ENCODE data around the gene ORM2. TPM values are rescaled to one million over a fixed set of nuclear protein-coding genes. Genes with fewer than 3 reads are reported as not detected.

Gene ORM2
- total RNA-seq, 1 donor from 2014 or later = not detected

DNA sequence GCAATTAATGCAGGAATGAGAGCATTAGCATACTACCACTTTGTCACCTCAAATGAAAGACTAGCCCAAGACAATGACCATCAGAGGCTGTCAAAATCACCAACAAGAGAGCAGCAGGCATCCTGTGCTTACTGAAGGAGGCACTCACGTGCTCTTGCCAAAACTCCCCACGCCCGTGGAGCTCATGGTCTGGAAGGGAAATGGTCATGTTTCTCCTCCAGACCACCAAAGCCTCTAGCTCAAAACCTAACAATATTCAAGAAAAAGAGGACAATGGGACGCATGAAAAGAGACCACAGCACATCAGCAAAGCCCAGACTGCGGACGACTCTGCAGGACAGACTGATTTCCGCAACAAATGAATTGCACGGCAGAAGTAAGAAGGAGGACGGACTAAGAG lies 45.3 kb downstream of the ORM2 start:
- H3K4me3 Mint-ChIP-seq = no peak overlapping the region
- Histone ChIP-seq H3K9me3 (ENCODE audit: low read depth) (no peaks in the 10 kb centered on the region), H3K27ac (no peak overlapping the region), H3K4me1 (peaks cover 18% of the 10 kb centered on the region), H2AFZ (replicated peaks) (no peak overlapping the region), H3K36me3 (no peaks in the 10 kb centered on the region), H4K20me1 (ENCODE audit: low read depth) (peaks cover 6% of the 10 kb centered on the region), H3K79me2 (ENCODE audit: low read depth) (no peaks in the 10 kb centered on the region), H3K4me2 (no peak overlapping the region), H3K27me3 (no peaks in the 10 kb centered on the region), H3K9ac (no peak overlapping the region), H3K4me3 (no peak overlapping the region), H3F3A (ENCODE audit: low read depth) (peaks cover 6% of the 10 kb centered on the region)
- peaks cover 11% of the 10 kb centered on the region for H3K36me3 Mint-ChIP-seq
- peaks cover 38% of the 10 kb centered on the region for H3K4me1 Mint-ChIP-seq
- H3K27me3 Mint-ChIP-seq (ENCODE audit: insufficient read depth, low read depth) = peaks cover 6% of the 10 kb centered on the region
- TF ChIP-seq EZH2phosphoT487 (IDR thresholded peaks at IDR 0.05) = no peak
- TF ChIP-seq, protein P1, sequence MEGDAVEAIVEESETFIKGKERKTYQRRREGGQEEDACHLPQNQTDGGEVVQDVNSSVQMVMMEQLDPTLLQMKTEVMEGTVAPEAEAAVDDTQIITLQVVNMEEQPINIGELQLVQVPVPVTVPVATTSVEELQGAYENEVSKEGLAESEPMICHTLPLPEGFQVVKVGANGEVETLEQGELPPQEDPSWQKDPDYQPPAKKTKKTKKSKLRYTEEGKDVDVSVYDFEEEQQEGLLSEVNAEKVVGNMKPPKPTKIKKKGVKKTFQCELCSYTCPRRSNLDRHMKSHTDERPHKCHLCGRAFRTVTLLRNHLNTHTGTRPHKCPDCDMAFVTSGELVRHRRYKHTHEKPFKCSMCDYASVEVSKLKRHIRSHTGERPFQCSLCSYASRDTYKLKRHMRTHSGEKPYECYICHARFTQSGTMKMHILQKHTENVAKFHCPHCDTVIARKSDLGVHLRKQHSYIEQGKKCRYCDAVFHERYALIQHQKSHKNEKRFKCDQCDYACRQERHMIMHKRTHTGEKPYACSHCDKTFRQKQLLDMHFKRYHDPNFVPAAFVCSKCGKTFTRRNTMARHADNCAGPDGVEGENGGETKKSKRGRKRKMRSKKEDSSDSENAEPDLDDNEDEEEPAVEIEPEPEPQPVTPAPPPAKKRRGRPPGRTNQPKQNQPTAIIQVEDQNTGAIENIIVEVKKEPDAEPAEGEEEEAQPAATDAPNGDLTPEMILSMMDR (IDR thresholded peaks at IDR 0.05) = no peak
- TF ChIP-seq EZH2 (IDR thresholded peaks at IDR 0.05) = no peak
- DNase-seq (ENCODE audit: low spot score) = no peak
- no peak overlapping the region for H3K27ac Mint-ChIP-seq
- H3K9me3 Mint-ChIP-seq = no peaks in the 10 kb centered on the region

DNA sequence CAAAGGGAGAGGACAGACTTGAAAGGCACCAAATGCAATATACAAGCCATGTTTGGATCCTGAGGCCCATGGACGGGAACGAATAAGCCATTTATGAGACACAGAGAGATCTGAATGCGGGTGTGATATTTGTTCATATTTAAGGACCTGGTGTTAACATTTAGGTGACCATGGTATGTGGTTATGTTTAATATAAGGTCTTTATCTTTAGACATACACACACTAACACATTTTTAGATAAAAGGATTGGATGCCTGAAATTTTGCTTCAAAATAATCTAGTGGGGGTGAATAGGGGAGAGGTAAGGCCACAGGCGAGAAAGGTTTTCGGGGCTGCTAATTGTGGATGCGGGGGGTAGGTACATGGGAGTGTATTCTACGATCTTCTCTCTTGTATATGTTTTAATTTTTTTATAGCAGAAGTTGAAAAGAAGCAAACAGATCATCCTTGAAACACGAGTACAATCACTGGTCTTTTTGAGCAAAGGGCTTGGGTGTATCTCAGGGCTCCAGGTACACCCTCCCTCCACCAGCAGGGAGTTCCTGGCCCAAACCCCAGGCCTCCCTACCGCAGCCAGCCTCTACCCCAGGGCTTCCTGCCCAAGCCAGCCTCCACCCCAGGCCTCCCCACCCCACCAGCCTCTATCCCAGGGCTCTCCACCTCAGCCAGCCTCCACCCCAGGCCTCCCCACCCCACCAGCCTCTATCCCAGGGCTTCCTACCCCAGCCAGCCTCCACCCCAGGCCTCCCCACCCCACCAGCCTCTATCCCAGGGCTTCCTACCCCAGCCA lies 45.9 kb downstream of the ORM2 start:
- TF ChIP-seq EZH2phosphoT487 (IDR thresholded peaks at IDR 0.05) (no peak), EZH2 (IDR thresholded peaks at IDR 0.05) (no peak)
- TF ChIP-seq, protein P1 (IDR thresholded peaks at IDR 0.05) = no peak
- H3K4me1 Mint-ChIP-seq = peaks cover 34% of the 10 kb centered on the region

DNA sequence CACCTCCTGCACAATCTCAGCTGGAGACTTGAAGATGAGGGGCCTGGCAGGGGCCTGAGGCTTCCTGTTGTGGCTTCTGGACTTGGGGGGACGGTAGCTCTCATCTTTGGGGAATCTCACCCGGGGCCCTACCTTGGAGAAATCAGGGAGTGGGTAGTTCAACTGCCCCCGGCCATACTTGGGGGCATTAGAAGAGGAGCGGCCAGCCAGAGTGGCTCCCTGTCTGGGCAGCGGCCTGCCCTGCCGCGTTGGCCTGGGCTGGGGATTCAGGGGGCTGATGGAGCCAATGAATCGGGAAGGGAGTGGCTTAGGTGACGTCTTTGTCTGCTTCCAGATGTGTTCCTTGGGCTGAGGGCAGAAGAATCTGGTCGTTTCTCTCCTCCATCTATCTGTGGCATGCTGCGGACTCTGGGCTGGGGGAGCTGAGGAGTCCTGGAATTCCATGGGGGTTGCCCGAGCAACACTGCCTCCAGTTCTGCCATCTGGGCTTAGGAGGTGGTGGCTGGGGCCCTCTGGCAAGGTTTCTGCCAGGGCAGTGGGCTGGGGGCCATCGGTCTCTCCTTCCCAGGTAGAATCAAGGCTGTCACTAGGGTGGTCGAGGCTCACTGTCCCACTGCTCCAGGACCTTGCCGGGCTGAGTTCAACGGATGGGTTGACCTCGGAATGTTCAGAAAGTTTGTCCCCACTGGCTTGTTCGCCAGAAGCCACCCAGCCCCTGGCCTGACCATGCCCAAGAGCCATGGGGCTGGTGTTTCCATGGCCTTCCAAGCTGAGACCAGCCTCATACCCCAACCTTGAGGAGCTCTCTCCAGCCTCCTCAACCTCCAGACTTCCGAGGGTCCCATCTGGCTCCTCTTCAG lies 47.1 kb downstream of the ORM2 start:
- H3K36me3 ChIP-seq = no peaks in the 10 kb centered on the region
- H3K9me3 Mint-ChIP-seq = no peaks in the 10 kb centered on the region
- peaks cover 6% of the 10 kb centered on the region for H4K20me1 ChIP-seq (ENCODE audit: low read depth)
- H2AFZ ChIP-seq (replicated peaks) = no peak overlapping the region
- no peak overlapping the region for H3K27ac ChIP-seq
- H3K79me2 ChIP-seq (ENCODE audit: low read depth) = no peaks in the 10 kb centered on the region
- H3K4me3 ChIP-seq = no peak overlapping the region
- H3F3A ChIP-seq (ENCODE audit: low read depth) = peaks cover 6% of the 10 kb centered on the region
- no peak for DNase-seq (ENCODE audit: low spot score)
- H3K4me1 Mint-ChIP-seq = peaks cover 24% of the 10 kb centered on the region
- no peaks in the 10 kb centered on the region for H3K27me3 ChIP-seq
- H3K9ac ChIP-seq = no peak overlapping the region
- peaks cover 15% of the 10 kb centered on the region for H3K36me3 Mint-ChIP-seq
- no peak overlapping the region for H3K4me3 Mint-ChIP-seq
- TF ChIP-seq EZH2phosphoT487 (IDR thresholded peaks at IDR 0.05) = no peak
- TF ChIP-seq EZH2 (IDR thresholded peaks at IDR 0.05) = no peak
- TF ChIP-seq, protein P1 (IDR thresholded peaks at IDR 0.05) = no peak
- peak overlapping the region; percentile 79 for H3K27ac Mint-ChIP-seq
- peaks cover 6% of the 10 kb centered on the region for H3K4me1 ChIP-seq
- peaks cover 6% of the 10 kb centered on the region for H3K27me3 Mint-ChIP-seq (ENCODE audit: insufficient read depth, low read depth)
- no peak overlapping the region for H3K4me2 ChIP-seq
- H3K9me3 ChIP-seq (ENCODE audit: low read depth) = no peaks in the 10 kb centered on the region

More for the DNA sequence above, 45.9 kb downstream of the ORM2 start:
- peaks cover 15% of the 10 kb centered on the region for H3K36me3 Mint-ChIP-seq
- Histone ChIP-seq H3K36me3 (no peaks in the 10 kb centered on the region), H3K27me3 (no peaks in the 10 kb centered on the region), H3K4me1 (peaks cover 11% of the 10 kb centered on the region), H3K4me3 (no peak overlapping the region), H3K79me2 (ENCODE audit: low read depth) (no peaks in the 10 kb centered on the region), H2AFZ (replicated peaks) (no peak overlapping the region), H3K9me3 (ENCODE audit: low read depth) (no peaks in the 10 kb centered on the region), H4K20me1 (ENCODE audit: low read depth) (peaks cover 6% of the 10 kb centered on the region), H3K4me2 (no peak overlapping the region), H3K9ac (no peak overlapping the region), H3K27ac (no peak overlapping the region), H3F3A (ENCODE audit: low read depth) (peaks cover 6% of the 10 kb centered on the region)
- H3K4me3 Mint-ChIP-seq = no peak overlapping the region
- no peak overlapping the region for H3K27ac Mint-ChIP-seq
- H3K27me3 Mint-ChIP-seq (ENCODE audit: insufficient read depth, low read depth) = peaks cover 6% of the 10 kb centered on the region
- DNase-seq (ENCODE audit: low spot score) = no peak
- H3K9me3 Mint-ChIP-seq = no peaks in the 10 kb centered on the region

All from neural progenitor cell (in vitro differentiated cells).